ENCODE data around the gene GON7.
"Not testable (repeated sequence)": the region's sequence is repeated elsewhere in the genome, so short reads cannot be mapped to it uniquely, and the experiment has no call there.

GON7 gene

GRCh38 chr14:93184391-93185348 is 22.2 kb downstream of the GON7 start, which contains the start of the genes LYSET and MOAP1:
Gene LYSET, plus strand, starts transcription at chr14:93185317. Its CDS starts 89 bp downstream, at chr14:93185406.
Gene MOAP1, minus strand, starts transcription at chr14:93184897. Its CDS starts 655 bp downstream, at chr14:93184242.
- H3K4me3 ChIP-seq (ENCODE audit: low read length): peak within 1 kb of the TSS; percentile 90
- peak; percentile 90 for DNase-seq (ENCODE audit: low read depth)
- no peak for TF ChIP-seq CTCF (IDR thresholded peaks at IDR 0.05; ENCODE audit: insufficient read depth, low read depth, low read length, missing control alignments)

GRCh38 chr14:93183596-93184317 is 23.1 kb downstream of the GON7 start:
- TF ChIP-seq CTCF (IDR thresholded peaks at IDR 0.05; ENCODE audit: insufficient read depth, low read depth, low read length, missing control alignments): no peak
- H3K4me3 ChIP-seq (ENCODE audit: low read length): peak overlapping the region; percentile 90
- no peak for DNase-seq (ENCODE audit: low read depth)

- no peak overlapping the region for H3K4me3 ChIP-seq (ENCODE audit: low read length)
- TF ChIP-seq CTCF (IDR thresholded peaks at IDR 0.05; ENCODE audit: insufficient read depth, low read depth, low read length, missing control alignments): no peak
- DNase-seq (ENCODE audit: low read depth): no peak
Observed at GRCh38 chr14:93175492-93175891, 31.4 kb downstream of the GON7 start.

GRCh38 chr14:93174731-93175130 is 32.1 kb downstream of the GON7 start:
- not testable (repeated sequence) for H3K4me3 ChIP-seq (ENCODE audit: low read length)
- peak; percentile 58 for DNase-seq (ENCODE audit: low read depth)

- TF ChIP-seq CTCF (IDR thresholded peaks at IDR 0.05; ENCODE audit: insufficient read depth, low read depth, low read length, missing control alignments): no peak
- DNase-seq (ENCODE audit: low read depth): peak; percentile 52
- H3K4me3 ChIP-seq (ENCODE audit: low read length): no peak overlapping the region
Observed at GRCh38 chr14:93173943-93174395, 32.9 kb downstream of the GON7 start.

- no peak overlapping the region for H3K4me3 ChIP-seq (ENCODE audit: low read length)
- DNase-seq (ENCODE audit: low read depth): no peak
- TF ChIP-seq CTCF (IDR thresholded peaks at IDR 0.05; ENCODE audit: insufficient read depth, low read depth, low read length, missing control alignments): no peak
Observed at GRCh38 chr14:93171376-93171775, 35.5 kb downstream of the GON7 start.

- not testable (repeated sequence) for DNase-seq (ENCODE audit: low read depth)
Observed at GRCh38 chr14:93170141-93170540, 36.7 kb downstream of the GON7 start.

GRCh38 chr14:93169619-93170018 is 37.2 kb downstream of the GON7 start:
- DNase-seq (ENCODE audit: low read depth); H3K4me3 ChIP-seq (ENCODE audit: low read length): not testable (repeated sequence)

More at GRCh38 chr14:93170141-93170540, 36.7 kb downstream of the GON7 start:
- H3K4me3 ChIP-seq (ENCODE audit: low read length): not testable (repeated sequence)

GRCh38 chr14:93168610-93169009 is 38.3 kb downstream of the GON7 start:
- not testable (repeated sequence) for H3K4me3 ChIP-seq (ENCODE audit: low read length); DNase-seq (ENCODE audit: low read depth)

- H3K4me3 ChIP-seq (ENCODE audit: low read length); DNase-seq (ENCODE audit: low read depth): not testable (repeated sequence)
Observed at GRCh38 chr14:93165271-93166265, 41.3 kb downstream of the GON7 start.
